Right lobe of liver (tissue), 4 donors: ENCODE measurements around the gene ISLR.

ENCODE experiments used
- POLR2A ChIP-seq: fragments of 450-650 bp; IDR thresholded peaks from one replicate; pipeline ENCODE4 v1.6.1; 2017; ENCODE audit warnings: antibody characterized with exemption, mild to moderate bottlenecking
- TF ChIP-seq, protein P1 (sequence below), 4 donors: fragments of 200-600 bp in 3 of 4; fragments of 450-650 bp in 1 of 4; IDR thresholded peaks; one replicate each; pipeline versions ENCODE4 v1.5.1 to v1.8.0; 2016 to 2022; ENCODE audit warnings: antibody characterized with exemption in 4 of 4, mild to moderate bottlenecking in 2 of 4
- donor health status: DM: no; HTN: no; CAD: no.
- donor health status: DM: no; HTN: no; CAD: no.
- donor health status: DM: no; HTN: yes; CAD: no.

GRCh38 chr15:74167891-74168331, 5.6 kb upstream of the ISLR start:
- TF ChIP-seq, protein P1, sequence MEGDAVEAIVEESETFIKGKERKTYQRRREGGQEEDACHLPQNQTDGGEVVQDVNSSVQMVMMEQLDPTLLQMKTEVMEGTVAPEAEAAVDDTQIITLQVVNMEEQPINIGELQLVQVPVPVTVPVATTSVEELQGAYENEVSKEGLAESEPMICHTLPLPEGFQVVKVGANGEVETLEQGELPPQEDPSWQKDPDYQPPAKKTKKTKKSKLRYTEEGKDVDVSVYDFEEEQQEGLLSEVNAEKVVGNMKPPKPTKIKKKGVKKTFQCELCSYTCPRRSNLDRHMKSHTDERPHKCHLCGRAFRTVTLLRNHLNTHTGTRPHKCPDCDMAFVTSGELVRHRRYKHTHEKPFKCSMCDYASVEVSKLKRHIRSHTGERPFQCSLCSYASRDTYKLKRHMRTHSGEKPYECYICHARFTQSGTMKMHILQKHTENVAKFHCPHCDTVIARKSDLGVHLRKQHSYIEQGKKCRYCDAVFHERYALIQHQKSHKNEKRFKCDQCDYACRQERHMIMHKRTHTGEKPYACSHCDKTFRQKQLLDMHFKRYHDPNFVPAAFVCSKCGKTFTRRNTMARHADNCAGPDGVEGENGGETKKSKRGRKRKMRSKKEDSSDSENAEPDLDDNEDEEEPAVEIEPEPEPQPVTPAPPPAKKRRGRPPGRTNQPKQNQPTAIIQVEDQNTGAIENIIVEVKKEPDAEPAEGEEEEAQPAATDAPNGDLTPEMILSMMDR (IDR thresholded peaks at IDR 0.05): no peak
- no peak for TF ChIP-seq POLR2A
